Sciatic nerve (tissue), 2 donors: ENCODE results near the gene LATS2. TPM values are rescaled to one million over a fixed set of nuclear protein-coding genes. Genes with fewer than 3 reads are reported as not detected.
A peak's percentile ranks its signal among the peaks of the same experiment; 100 is the strongest.
"Not testable (repeated sequence)": the region's sequence is repeated elsewhere in the genome, so short reads cannot be mapped to it uniquely, and the experiment has no call there.

Experiments
- ATAC-seq: fragments of 200-7000 bp; cut with Tn5 transposase; one replicate; pipeline ENCODE4 v1.9.1; 2020; ENCODE audit warnings: mild to moderate bottlenecking, moderate library complexity
- DNase-seq: peaks from one replicate; pipeline ENCODE4 v3.0.0-alpha.2; 2020; ENCODE audit warnings: low spot score
- intact Hi-C: fragments of 100-400 bp; cut with DNase I; formaldehyde crosslinking; loops from one replicate; pipeline ENCODE4 v1.14.2; 2022
- total RNA-seq: library from RNA; stranded (reverse); fragmentation: NEBNext Ultra II Directional; extraction: Animal tissue kit (Norgen Biotek cat#: 25700); gene quantifications from one replicate; pipeline ENCODE4 v1.2.1, GENCODE V29; 2021
- donor health status: DM: no; HTN: no; CAD: no.
- donor health status: DM: no; HTN: no; CAD: no.

The LATS2 gene
- total RNA-seq, 1 donor from 2014 or later = 59.1 TPM

- DNase-seq (no peak), ATAC-seq (no peak)
- intact Hi-C loops = no loop called here
These were observed 10.8 kb downstream of the LATS2 start for GRCh38 chr13:21050288-21051197.

DNA sequence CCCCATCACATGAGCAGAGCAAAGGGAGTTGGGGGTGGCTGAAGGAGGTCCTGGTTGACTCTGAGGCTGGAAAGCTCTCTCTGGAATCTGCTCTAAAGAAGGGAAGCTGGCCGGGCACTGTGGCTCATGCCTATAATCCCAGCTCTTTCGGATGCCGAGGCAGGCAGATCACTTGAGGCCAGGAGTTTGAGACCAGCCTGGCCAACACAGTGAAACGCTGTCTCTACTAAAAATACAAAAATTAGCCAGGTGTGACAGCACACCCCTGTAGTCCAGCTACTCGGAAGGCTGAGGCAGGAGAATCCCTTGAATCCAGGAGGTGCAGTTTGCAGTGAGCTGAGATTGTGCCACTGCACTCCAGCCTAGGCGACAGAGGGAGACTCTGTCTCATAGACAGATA, 11.7 kb downstream of the LATS2 start:
- DNase-seq, intact Hi-C loops, ATAC-seq: not testable (repeated sequence)

DNA sequence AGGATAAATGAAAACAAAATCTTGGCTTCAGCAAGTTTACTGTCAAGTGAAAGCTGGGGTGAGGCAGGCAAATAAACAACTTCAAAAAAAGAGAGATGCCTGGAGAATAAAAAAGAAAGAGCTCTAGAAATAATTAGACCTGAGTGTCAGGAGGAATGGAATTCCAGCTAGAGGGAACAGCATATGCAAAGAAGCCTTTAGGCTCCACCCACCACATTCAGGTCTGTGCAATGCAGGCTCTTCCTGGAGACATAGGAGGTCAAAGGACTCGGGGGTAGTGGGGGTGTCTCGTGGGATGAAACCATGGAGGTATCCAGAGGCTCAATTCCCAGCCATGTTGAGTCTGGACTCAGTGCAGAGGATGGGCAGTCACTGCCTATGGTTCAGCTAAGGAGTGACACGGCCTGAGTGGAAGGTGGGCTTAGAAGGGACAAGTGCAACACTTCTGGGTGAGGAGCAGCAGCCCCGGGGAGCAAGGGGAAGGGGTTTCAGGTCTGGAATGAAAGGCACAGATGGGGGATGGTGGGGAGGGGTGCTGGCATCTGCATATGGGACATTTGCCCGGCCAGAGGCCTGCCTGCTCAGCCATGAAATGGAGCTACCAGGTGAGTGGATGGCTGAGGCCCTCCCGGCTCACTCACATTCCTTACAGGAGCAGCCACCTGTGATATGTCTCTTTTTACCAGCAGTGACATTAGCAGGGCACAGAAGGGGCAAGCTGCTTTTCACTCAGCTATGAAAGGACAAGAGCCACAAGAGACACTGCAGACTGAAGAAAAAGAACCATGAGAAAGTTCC, 12.3 kb downstream of the LATS2 start:
- intact Hi-C loops = no loop called here
- no peak for DNase-seq
- ATAC-seq = no peak

DNA sequence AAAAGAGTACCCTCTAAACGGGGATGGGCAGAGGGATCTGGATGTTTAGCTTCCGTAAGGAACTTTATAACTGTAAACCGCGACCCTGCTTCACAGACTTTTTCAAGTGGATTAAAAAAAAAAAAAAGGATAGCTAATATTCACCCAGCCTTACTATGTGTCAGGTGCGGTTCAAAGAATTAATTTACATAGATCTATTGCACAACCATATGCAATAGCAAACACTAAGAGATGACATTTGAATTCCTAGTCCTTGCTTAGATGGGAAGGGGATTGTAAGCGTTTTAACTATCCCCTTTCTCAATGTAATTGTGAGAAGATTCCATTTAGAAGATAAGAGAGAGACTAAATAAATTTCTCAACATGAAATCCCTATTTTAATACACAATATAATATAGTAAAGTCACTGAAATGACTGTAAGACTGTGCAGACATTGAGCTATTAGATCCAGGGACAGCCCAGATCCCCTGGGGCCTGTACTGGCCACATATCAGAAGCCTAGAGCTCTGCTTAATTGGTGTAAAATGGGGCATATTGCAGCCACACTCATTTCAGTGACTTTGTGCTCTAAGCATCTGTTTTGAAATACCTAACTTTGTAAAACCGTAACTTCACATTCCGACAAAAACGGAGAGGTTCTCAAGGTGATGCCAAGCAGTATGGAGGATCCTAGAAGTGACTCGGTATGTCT, 13.6 kb downstream of the LATS2 start:
- no peak for ATAC-seq
- intact Hi-C loops = no loop called here
- DNase-seq = no peak

DNA sequence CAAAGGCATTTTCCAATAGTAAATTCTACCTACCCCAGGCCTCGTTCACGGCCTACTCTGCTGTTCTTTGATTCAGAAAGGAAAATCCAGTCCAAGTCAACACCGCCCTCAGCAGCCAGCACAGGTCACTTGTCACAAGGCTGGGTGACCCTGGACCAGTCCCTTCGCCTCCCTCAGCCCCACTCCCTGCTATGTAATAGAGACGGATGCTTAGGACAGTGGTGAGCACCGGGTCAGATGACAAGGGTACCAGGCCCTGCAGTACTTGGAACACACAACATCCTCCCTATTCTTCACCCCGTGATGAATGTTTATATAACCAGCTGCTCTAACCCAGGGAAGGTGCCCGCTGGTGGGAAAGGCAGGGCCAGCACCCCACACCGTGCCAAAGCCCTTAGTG, 14.3 kb downstream of the LATS2 start:
- DNase-seq (no peak), ATAC-seq (no peak)
- intact Hi-C loops = no loop called here

DNA sequence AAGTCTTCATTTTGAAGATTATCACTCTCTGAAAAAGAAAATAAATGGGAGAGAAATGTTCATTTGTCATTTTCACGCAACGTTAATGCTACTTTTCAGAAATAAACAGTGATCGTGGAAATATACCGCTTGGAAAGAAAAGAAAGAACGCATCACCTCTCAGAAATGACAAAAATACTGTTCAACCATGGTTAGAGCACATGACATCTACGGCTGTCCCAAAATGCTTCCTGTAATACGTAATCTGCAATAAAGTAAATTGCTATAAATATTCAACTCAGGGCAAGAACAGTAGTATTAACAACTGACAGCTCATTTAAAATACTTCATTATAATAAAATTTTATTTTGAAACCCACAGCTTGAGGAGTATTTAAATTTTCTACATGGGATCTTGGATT, 15.2 kb downstream of the LATS2 start:
- ATAC-seq = no peak
- no peak for DNase-seq
- intact Hi-C loops = no loop called here

DNA sequence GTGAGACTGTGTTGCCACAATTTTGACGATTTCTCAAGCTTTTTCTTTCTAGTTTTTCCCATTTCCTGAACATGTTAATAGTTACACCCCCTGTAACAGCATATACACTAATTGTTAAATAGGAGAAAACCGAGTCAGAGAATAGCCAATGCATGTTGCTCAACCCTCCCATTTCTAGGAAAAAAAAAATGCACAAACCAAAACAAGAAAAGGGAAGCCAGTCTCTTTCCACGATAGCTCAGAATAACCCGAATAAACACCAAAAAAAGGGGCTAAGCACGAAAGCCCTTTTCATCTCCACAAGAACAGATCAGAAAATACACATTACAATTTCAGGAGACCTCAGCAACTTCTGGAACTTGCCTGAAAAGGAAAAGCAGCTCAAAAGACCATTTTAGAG, 16.3 kb downstream of the LATS2 start:
- DNase-seq (no peak), ATAC-seq (no peak)
- intact Hi-C loops = no loop called here

DNA sequence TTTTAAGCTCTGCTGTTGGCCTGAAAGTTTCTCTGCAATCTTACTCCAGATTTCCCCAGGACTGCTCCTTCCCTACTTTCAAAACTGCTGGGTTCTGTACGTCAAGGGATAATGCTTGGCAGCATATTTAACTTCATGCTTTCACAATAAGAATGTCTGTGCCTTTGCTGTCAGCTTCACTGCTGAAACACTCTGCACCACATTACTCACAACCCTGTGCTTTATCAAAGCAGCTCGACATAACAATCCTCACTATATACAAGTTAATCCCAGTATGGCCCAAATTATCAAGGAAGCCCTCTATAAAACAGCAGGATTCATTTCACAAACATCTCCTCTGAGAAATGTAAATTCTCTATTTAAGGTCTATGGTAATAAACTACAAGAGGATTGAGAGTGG, 17.5 kb downstream of the LATS2 start:
- intact Hi-C loops = no loop called here
- no peak for DNase-seq
- ATAC-seq = peak; percentile 69

DNA sequence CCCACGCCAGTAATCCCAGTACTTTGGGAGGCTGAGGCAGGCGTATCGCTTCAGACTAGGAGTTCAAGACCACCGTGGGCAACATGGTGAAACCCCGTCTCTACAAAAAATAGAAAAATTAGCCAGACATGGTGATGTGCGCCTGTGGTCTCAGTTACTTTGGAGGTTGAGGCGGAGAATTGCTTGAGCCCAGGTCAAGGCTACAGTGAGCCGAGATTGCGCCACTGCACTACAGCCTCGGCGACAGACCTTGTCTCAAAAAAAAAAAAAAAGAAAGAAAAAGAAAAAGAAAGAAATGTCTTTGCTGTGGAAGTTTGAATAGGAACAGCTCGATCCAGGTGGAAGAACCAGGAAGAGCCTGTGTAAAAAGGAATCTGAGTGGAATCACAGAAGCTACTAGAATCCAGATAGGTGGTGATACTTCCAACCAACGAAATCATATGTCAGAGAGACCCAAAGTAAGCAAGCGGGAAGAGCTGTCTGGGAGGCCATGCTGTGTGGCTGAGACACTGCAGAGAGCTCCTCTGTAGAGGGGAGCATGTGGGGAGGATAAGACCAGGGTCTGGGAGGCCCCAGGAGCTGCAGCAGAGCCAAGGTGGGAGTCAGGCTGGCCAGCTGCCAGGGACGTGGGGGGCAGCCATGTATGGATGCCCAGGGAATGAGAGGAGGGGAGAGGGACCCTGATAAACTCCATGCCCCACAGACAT, 21.1 kb downstream of the LATS2 start:
- ATAC-seq (no peak), DNase-seq (no peak)
- intact Hi-C loops = no loop called here

GRCh38 chr13:21039097-21039800, 22.1 kb downstream of the LATS2 start:
- DNase-seq (no peak), ATAC-seq (no peak)
- intact Hi-C loops = no loop called here

DNA sequence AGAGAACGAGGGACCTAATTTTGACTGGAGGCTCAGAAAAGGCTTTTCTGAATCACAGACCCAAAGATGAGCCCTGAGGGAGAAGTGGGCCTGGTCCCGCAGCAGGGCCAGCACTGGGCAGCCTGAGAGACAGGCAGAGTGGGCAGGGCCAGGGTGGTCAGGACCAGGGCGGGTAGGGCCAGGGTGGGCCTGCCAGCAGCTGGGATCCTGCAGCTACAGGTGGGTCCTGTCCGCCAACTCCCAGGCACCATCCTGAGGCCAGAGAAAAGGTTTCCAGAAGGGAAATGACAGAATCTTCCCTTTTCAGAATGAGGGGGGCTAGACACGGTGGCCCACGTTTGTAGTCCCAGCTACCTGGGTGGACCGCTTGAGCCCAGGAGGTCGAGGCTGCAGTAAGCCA, 23.7 kb downstream of the LATS2 start:
- intact Hi-C loops = no loop called here
- DNase-seq = no peak
- ATAC-seq = no peak

- intact Hi-C loops = no loop called here
- ATAC-seq (no peak), DNase-seq (no peak)
These were observed 25.9 kb downstream of the LATS2 start for GRCh38 chr13:21035498-21035897.

DNA sequence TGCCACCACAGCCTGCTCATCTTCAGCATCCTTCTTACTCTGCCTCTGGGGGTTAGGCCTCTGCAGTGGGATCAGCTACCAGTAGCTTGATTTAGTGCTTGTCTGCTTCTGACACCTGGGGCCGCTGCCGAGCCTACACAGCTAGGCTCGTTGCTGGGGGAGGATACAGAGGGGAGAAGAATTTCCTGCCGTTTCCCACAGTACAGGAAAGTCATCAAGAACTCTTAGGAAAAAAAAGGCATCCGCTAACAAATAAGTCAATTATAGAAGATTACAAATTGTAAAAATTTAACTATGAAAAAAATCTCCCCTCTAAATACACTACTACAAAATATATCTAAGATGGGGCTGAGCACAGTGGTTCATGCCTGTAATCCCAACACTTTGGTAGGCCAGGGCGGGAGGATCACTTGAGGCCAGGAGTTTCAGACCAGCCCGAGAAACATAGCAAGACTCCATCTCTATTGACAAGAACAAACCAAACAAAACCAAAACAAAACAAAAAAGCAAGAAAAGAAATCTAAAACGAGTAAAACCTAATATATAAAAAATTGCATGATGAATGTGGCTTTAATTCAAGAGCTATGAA, 26.7 kb downstream of the LATS2 start:
- DNase-seq = no peak
- peak; percentile 65 for ATAC-seq
- intact Hi-C loops = no loop called here

GRCh38 chr13:21033856-21034602, 27.4 kb downstream of the LATS2 start:
- intact Hi-C loops = no loop called here
- ATAC-seq = peak; percentile 33
- no peak for DNase-seq

DNA sequence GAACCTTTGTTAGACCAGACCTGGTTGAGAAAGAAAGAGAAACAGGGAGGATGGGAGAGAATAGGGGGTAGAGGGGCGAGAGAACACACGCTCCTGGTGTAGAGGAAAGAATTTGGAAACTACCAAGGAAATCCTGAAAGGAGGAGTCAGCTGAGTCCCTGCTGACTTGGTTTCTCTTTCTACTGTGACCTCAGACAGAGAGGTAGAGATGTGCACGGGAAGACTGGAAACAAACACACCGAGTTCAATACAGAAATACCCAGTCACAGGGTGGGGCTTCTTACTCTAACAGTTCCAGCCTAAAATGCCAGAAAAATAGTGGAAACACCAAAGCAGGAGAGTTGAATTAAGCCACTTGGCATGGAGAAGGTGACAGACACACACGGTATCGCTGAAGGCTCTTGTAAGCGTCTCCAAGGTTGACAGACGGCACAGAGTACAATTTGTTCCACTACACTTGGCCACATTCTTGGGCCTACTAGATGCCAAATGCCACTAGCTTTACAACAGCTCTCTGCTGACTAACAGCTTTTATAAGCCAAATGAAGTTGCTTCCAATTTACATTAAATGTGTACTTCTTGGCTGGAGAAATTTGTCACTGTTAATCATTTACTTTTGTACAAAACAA, 28.1 kb downstream of the LATS2 start:
- intact Hi-C loops = no loop called here
- DNase-seq = no peak
- peak; percentile 87 for ATAC-seq

DNA sequence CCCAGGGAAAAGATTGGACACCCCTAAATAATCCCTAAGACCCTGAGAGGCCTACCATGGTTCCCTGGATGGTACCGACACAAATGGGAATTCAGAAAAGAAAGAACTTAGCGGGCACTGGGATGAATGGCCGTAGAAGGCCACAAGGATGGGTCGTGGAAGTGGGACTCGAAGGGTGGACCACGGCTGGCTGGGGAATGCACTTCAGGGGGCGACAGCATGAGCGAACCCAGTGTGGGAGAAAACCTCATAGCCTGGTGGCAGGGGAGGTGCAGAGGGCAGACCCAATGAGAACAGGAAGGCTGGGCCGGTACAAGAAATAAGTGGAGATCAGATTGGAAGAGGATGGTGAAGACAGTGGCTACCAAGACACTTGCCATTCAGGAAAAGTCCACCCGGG, 28.7 kb downstream of the LATS2 start:
- ATAC-seq = no peak
- intact Hi-C loops = no loop called here
- DNase-seq = no peak
